GM10266 (cell line): ENCODE data around the gene SENP8.

Experiments
- DNase-seq: peaks from one replicate; pipeline ENCODE4 v3.0.0; 2012; ENCODE audit errors: extremely low spot score
- TF ChIP-seq, protein P1 (sequence below): IDR thresholded peaks from 2 replicates; pipeline ENCODE4 v1.5.1; 2012; ENCODE audit warnings: mild to moderate bottlenecking, low read depth; ENCODE audit not compliant: control insufficient read depth, insufficient read depth; ENCODE audit errors: missing control alignments

The SENP8 gene

GRCh38 chr15:72133211-72133610 lies 15.0 kb downstream of the SENP8 start:
- TF ChIP-seq, protein P1, sequence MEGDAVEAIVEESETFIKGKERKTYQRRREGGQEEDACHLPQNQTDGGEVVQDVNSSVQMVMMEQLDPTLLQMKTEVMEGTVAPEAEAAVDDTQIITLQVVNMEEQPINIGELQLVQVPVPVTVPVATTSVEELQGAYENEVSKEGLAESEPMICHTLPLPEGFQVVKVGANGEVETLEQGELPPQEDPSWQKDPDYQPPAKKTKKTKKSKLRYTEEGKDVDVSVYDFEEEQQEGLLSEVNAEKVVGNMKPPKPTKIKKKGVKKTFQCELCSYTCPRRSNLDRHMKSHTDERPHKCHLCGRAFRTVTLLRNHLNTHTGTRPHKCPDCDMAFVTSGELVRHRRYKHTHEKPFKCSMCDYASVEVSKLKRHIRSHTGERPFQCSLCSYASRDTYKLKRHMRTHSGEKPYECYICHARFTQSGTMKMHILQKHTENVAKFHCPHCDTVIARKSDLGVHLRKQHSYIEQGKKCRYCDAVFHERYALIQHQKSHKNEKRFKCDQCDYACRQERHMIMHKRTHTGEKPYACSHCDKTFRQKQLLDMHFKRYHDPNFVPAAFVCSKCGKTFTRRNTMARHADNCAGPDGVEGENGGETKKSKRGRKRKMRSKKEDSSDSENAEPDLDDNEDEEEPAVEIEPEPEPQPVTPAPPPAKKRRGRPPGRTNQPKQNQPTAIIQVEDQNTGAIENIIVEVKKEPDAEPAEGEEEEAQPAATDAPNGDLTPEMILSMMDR: no peak
- DNase-seq: no peak

DNA sequence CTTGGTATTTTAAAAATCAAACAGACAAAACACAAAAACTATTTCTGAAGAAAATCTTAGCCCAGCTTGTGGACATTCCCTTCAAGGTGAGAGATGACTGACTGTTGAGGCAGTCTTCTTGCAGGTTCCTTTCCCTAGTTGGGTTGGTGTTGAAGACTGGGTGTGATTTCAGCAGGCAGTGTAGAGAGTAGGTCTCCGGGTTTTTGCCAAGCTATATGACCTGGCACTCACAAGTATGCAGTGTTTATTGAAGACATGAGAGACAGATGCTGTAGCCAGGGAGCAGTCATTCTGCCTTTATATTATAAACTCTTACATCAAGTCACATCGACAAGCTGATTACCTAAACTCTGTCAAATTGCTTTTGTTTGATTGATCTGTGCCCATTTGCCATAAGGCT lies 17.5 kb downstream of the SENP8 start:
- TF ChIP-seq, protein P1: no peak
- DNase-seq: no peak

- no peak for DNase-seq
- TF ChIP-seq, protein P1: no peak
Measured at GRCh38 chr15:72136170-72137051, 18.2 kb downstream of the SENP8 start.

DNA sequence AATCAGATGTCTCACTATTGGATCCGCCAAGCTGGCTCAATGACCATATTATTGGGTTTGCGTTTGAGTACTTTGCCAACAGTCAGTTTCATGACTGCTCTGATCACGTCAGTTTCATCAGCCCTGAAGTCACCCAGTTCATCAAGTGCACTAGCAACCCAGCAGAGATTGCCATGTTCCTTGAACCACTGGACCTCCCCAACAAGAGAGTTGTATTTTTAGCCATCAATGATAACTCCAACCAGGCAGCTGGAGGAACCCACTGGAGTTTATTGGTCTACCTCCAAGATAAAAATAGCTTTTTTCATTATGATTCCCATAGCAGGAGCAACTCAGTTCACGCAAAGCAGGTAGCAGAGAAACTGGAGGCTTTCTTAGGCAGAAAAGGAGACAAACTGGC lies 21.5 kb downstream of the SENP8 start:
- no peak for DNase-seq
- TF ChIP-seq, protein P1: no peak

DNA sequence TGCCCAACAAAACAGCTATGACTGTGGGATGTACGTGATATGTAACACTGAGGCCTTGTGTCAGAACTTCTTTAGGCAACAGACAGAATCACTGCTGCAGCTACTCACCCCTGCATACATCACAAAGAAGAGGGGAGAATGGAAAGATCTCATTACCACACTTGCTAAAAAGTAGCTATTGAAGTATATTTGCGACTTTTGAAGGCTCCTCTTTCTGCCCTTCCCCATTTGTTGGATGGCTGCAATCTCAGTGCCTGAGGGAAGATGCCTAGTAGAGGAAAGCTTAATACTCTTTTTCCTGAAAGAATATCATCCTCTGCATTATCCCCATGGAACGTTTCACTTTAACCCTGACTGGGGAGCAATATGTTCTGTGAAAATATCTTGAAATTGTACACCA lies 21.9 kb downstream of the SENP8 start:
- TF ChIP-seq, protein P1: no peak
- no peak for DNase-seq

GRCh38 chr15:72141171-72142084 lies 23.2 kb downstream of the SENP8 start:
- TF ChIP-seq, protein P1: no peak
- DNase-seq: peak; percentile 80
